ENCODE measurements around the gene TMEM134.

TMEM134 gene

GRCh38 chr11:67413266-67413849 is 55.7 kb downstream of the TMEM134 start:
- TF ChIP-seq FOXP2 (optimal IDR thresholded peaks at IDR 0.05; ENCODE audit: borderline replicate concordance, extremely low read depth, extremely low read length, insufficient read depth) = no peak
- TF ChIP-seq, protein P1, sequence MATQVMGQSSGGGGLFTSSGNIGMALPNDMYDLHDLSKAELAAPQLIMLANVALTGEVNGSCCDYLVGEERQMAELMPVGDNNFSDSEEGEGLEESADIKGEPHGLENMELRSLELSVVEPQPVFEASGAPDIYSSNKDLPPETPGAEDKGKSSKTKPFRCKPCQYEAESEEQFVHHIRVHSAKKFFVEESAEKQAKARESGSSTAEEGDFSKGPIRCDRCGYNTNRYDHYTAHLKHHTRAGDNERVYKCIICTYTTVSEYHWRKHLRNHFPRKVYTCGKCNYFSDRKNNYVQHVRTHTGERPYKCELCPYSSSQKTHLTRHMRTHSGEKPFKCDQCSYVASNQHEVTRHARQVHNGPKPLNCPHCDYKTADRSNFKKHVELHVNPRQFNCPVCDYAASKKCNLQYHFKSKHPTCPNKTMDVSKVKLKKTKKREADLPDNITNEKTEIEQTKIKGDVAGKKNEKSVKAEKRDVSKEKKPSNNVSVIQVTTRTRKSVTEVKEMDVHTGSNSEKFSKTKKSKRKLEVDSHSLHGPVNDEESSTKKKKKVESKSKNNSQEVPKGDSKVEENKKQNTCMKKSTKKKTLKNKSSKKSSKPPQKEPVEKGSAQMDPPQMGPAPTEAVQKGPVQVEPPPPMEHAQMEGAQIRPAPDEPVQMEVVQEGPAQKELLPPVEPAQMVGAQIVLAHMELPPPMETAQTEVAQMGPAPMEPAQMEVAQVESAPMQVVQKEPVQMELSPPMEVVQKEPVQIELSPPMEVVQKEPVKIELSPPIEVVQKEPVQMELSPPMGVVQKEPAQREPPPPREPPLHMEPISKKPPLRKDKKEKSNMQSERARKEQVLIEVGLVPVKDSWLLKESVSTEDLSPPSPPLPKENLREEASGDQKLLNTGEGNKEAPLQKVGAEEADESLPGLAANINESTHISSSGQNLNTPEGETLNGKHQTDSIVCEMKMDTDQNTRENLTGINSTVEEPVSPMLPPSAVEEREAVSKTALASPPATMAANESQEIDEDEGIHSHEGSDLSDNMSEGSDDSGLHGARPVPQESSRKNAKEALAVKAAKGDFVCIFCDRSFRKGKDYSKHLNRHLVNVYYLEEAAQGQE (IDR thresholded peaks at IDR 0.05; ENCODE audit: insufficient read depth in 1 of 2, low read depth in 2 of 2, low read length in 2 of 2) = no peak
- no peak for TF ChIP-seq POLR2AphosphoS5 (IDR thresholded peaks at IDR 0.05; ENCODE audit: low read depth, low read length)

DNA sequence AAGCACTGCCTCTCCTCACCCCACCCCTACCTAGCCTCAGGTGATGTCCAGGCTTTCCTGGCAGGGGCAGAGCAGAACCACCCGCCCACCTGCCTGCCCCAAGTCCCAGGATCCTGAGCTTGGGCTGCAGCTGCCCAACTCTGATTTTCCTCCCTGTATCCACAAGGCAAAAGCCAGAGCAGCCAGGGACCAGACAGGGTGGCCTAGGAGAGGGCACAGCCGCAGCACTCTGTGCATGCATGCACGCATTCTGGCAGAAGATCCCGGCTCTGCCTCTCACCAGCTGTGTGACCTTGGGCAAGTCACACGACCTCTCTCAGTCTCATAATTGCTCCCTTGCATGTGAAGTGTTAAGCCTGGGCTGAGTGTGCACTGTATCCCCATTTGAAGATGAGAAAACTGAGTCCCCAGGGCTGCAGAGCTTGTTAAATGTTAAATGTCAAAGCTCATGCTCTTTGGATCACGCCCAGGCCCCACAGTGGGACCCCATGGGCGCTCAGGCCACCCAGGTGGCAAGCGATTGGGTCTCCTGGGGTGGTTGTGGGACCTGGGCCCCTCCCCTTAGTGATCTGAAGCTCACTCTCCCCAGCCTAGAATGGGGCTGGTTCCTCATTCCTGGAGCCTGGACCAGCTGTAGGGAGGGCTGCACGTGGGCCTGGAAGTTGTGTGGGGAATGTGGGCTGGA is 56.4 kb downstream of the TMEM134 start:
- TF ChIP-seq SIN3A (IDR thresholded peaks at IDR 0.05; ENCODE audit: borderline replicate concordance, insufficient read depth, low read length) (no peak), FOXP2 (optimal IDR thresholded peaks at IDR 0.05; ENCODE audit: borderline replicate concordance, extremely low read depth, extremely low read length, insufficient read depth) (no peak), POLR2AphosphoS5 (IDR thresholded peaks at IDR 0.05; ENCODE audit: low read depth, low read length) (no peak), TAF1 (IDR thresholded peaks at IDR 0.05; ENCODE audit: borderline replicate concordance, insufficient read depth, low read length) (no peak)
- TF ChIP-seq, protein P1 (IDR thresholded peaks at IDR 0.05; ENCODE audit: insufficient read depth in 1 of 2, low read depth in 2 of 2, low read length in 2 of 2) = no peak

DNA sequence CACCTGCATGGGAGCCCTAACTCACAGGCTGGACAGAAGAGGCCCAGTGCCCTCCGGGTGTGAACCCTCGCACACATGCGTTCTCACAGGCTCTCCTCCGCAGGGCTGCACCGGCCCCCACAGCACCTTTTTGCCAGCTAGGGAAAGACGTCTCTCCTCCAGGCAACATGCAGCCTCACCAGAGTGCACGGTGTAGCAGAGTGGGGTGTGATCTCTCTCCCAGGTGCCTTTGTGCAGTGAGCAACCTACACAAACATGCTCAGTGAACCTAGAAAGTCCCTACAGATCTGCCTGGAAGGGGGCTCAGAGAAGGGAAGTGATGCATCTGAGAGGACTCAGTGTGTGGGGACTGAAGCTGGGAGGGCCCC is 57.3 kb downstream of the TMEM134 start:
- TF ChIP-seq FOXP2 (optimal IDR thresholded peaks at IDR 0.05; ENCODE audit: borderline replicate concordance, extremely low read depth, extremely low read length, insufficient read depth) (no peak), POLR2AphosphoS5 (IDR thresholded peaks at IDR 0.05; ENCODE audit: low read depth, low read length) (no peak), TAF1 (IDR thresholded peaks at IDR 0.05; ENCODE audit: borderline replicate concordance, insufficient read depth, low read length) (no peak), SIN3A (IDR thresholded peaks at IDR 0.05; ENCODE audit: borderline replicate concordance, insufficient read depth, low read length) (no peak)
- TF ChIP-seq, protein P1 (IDR thresholded peaks at IDR 0.05; ENCODE audit: insufficient read depth in 1 of 2, low read depth in 2 of 2, low read length in 2 of 2) = no peak
